H1 (cell line): ENCODE results near the gene KRTAP29-1. TPM values are rescaled to one million over a fixed set of nuclear protein-coding genes. Genes with fewer than 3 reads are reported as not detected.

ENCODE experiments used
- GTF2F1 ChIP-seq: IDR thresholded peaks from 2 replicates; pipeline ENCODE4 v1.6.1; 2012; ENCODE audit warnings: low read depth, low read length, improper control_type of control experiment, borderline replicate concordance
- KDM1A ChIP-seq: fragments of 200-600, 300-600 bp; sonication (generic); IDR thresholded peaks from 2 replicates; pipeline ENCODE4 v1.7.1; 2016; ENCODE audit warnings: mild to moderate bottlenecking, low read length, borderline replicate concordance
- RBBP5 ChIP-seq: IDR thresholded peaks from 2 replicates; pipeline ENCODE4 v1.7.1; 2012; ENCODE audit warnings: low read depth, mild to moderate bottlenecking, inconsistent platforms, low read length, moderate library complexity, borderline replicate concordance
- SP2 ChIP-seq: IDR thresholded peaks from 2 replicates; pipeline ENCODE4 v1.6.1; 2012; ENCODE audit warnings: mild to moderate bottlenecking, low read length, inconsistent platforms
- TBP ChIP-seq: IDR thresholded peaks from 2 replicates; pipeline ENCODE4 v1.6.1; 2011; ENCODE audit warnings: low read depth, low read length, improper control_type of control experiment
- polyA plus RNA-seq, 7 experiments: library from polyadenylated mRNA; depleted of rRNA in 3 of 7; stranded (reverse) in 5 of 7; unstranded in 2 of 7; fragments of >200 nt in 5 of 7; fragments of 200-250 nt in 2 of 7; gene quantifications; 1 replicate in 5 of 7; 2 replicates in 1 of 7; 4 replicates in 1 of 7; pipeline versions ENCODE4 v1.2.1 to v1.2.3, GENCODE V29; 2011 to 2013; ENCODE audit warnings: missing spikeins in 2 of 7, mixed read lengths in 2 of 7
- total RNA-seq: library from RNA; stranded (reverse); fragmentation: NEBNext Ultra II Directional; extraction: Animal tissue kit (Norgen Biotek cat#: 25700); gene quantifications from 2 replicates; pipeline ENCODE4 v1.2.1, GENCODE V29; 2021

Gene KRTAP29-1
- total and polyA plus RNA-seq, 2 of the 8 experiments (the other 6 are each of a cell fraction or from before 2014, with no cell fraction given) = not detected

GRCh38 chr17:41326173-41327145, 23.8 kb upstream of the KRTAP29-1 start (continued):
- no peak for TF ChIP-seq GTF2F1
- no peak for TF ChIP-seq RBBP5
- no peak for TF ChIP-seq TBP
- no peak for TF ChIP-seq SP2
- no peak for TF ChIP-seq KDM1A
- TF ChIP-seq, all 59 proteins: peak for 0
